WERI-Rb-1 (cell line): ENCODE data around the gene NELFCD.
A peak's percentile ranks its signal among the peaks of the same experiment; 100 is the strongest.

Experiments used
- DNase-seq: peaks from one replicate; pipeline ENCODE4 v3.0.0-alpha.2; 2020
- H3K27ac ChIP-seq: fragments of 250-450 bp; sonication (Bioruptor Pico); 2 replicates; pipeline ENCODE4 v1.5.1; 2020; ENCODE audit warnings: mild to moderate bottlenecking, moderate library complexity
- H3K27me3 ChIP-seq: fragments of 250-450 bp; sonication (Bioruptor Pico); 2 replicates; pipeline ENCODE4 v1.5.1; 2021; ENCODE audit warnings: mild to moderate bottlenecking, low read depth, moderate library complexity; ENCODE audit not compliant: insufficient read depth, severe bottlenecking
- H3K36me3 ChIP-seq: fragments of 250-450 bp; sonication (Bioruptor Pico); 2 replicates; pipeline ENCODE4 v1.5.1; 2020; ENCODE audit warnings: mild to moderate bottlenecking, moderate library complexity
- H3K4me3 ChIP-seq: 2 replicates; pipeline ENCODE4 v1.5.1; 2011; ENCODE audit warnings: low read depth, mild to moderate bottlenecking, control low read depth, low read length
- H3K9me3 ChIP-seq: fragments of 250-450 bp; sonication (Bioruptor Pico); 2 replicates; pipeline ENCODE4 v1.5.1; 2021; ENCODE audit warnings: mild to moderate bottlenecking, moderate library complexity; ENCODE audit not compliant: severe bottlenecking
- TF ChIP-seq, protein P1 (sequence below): IDR thresholded peaks from 2 replicates; pipeline ENCODE4 v1.5.1; 2011; ENCODE audit warnings: low read depth, mild to moderate bottlenecking, control low read depth, inconsistent platforms, low read length

Gene NELFCD

DNA sequence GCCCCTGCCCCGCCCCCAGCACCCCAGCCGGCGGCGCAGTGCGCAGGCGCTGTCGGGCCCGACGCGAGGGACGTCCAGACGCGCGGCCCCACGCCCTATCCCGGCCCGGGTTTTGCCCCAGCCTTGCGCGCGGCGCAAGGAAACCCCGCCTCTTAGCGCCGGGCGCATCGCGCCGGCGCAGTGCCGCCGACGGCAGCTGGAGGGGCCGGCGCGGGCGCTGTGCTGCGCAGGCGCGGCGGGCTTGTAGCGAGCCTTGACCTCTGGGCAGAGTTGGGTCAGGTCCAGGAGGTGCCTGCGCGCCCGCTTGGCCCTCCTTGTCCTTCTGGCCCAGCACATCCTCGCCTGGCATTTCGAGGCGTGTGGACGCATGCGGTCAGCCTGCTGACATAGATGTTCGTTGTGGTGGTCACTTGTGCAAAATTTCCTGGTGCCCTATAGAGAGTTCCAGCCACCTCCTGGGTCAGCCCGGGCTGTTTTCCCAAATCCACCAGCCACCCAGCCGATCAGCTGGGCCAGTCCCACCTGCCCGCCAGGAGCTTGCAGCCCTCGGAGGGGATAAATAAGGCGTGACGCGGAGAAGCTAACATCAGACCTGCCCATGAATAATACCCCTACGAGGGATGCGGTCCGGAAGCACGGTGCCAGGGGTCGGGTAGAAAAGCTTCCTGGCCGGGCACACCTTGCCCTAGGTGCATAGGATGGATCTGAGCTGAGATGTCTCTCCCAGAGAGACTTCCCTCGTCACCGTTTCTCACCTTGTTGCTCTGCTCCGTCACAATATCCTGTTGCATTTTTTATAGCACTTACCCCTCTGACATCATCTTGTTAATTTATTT, 62.0 kb downstream of the NELFCD start:
- peak; percentile 91 for DNase-seq
- TF ChIP-seq, protein P1, sequence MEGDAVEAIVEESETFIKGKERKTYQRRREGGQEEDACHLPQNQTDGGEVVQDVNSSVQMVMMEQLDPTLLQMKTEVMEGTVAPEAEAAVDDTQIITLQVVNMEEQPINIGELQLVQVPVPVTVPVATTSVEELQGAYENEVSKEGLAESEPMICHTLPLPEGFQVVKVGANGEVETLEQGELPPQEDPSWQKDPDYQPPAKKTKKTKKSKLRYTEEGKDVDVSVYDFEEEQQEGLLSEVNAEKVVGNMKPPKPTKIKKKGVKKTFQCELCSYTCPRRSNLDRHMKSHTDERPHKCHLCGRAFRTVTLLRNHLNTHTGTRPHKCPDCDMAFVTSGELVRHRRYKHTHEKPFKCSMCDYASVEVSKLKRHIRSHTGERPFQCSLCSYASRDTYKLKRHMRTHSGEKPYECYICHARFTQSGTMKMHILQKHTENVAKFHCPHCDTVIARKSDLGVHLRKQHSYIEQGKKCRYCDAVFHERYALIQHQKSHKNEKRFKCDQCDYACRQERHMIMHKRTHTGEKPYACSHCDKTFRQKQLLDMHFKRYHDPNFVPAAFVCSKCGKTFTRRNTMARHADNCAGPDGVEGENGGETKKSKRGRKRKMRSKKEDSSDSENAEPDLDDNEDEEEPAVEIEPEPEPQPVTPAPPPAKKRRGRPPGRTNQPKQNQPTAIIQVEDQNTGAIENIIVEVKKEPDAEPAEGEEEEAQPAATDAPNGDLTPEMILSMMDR: no peak
- H3K27ac ChIP-seq: peak overlapping the region; percentile 77

DNA sequence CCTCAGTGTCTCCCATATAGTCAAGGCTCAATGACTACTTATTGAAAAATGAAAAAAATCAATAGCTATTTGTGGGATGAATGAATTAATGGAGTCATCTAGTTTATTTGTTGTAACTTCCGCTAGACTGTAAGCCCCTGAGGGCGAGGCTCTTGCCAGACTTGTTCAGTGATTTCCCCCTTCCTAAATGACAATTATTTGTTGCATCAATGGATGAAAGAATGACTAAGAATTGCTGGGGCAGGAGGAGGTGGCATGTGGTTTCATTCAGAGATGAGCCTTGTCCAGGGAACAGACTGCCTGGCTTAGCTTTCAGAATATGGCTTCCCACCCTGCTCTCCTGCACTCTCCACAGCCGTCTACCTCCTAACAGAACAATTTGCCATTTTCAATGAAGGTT, 62.6 kb downstream of the NELFCD start:
- Histone ChIP-seq H3K27me3 (no peaks in the 10 kb centered on the region), H3K4me3 (no peak overlapping the region), H3K27ac (no peak overlapping the region), H3K36me3 (peaks cover 25% of the 10 kb centered on the region), H3K9me3 (no peaks in the 10 kb centered on the region)
- TF ChIP-seq, protein P1: no peak
- DNase-seq: no peak

More for the DNA sequence above, 62.0 kb downstream of the NELFCD start:
- Histone ChIP-seq H3K4me3 (peak overlapping the region; percentile 69), H3K27me3 (no peaks in the 10 kb centered on the region), H3K36me3 (peaks cover 29% of the 10 kb centered on the region), H3K9me3 (no peaks in the 10 kb centered on the region)

DNA sequence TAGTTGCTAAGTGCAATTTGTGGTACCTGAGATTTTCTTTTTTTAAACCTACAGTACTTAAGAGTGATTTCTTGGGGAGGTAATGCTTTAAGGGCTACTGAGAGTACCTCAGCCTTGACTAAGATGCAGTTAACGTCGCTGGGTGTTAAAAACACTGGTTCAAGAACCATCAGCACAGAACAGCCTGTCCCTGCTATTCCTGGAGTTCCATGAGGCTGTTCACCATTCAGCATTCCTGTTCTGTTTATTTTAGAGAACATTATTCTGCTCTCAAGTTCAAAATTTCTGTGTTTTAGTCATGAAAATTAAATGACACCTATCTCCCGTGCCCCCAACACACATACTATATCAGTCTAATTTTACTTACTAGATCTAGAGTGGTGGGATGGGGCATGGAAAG, 63.2 kb downstream of the NELFCD start:
- Histone ChIP-seq H3K9me3 (no peaks in the 10 kb centered on the region), H3K27me3 (no peaks in the 10 kb centered on the region), H3K4me3 (no peak overlapping the region), H3K27ac (no peak overlapping the region), H3K36me3 (peaks cover 24% of the 10 kb centered on the region)
- DNase-seq: no peak
- TF ChIP-seq, protein P1: no peak
